Mesenchymal stem cell (in vitro differentiated cells and primary cell): ENCODE measurements around the gene MPRIP.
A peak's percentile ranks its signal among the peaks of the same experiment; 100 is the strongest.

Experiments used
- DNase-seq: peaks from one replicate; pipeline ENCODE4 v3.0.0-alpha.2; 2013
- H2AFZ ChIP-seq: one replicate; pipeline ENCODE4 v1.6.1; 2013; ENCODE audit warnings: low read depth, mild to moderate bottlenecking, control low read depth, inconsistent platforms, low read length, moderate library complexity
- H2AK5ac ChIP-seq: 2 replicates; pipeline ENCODE4 v1.6.1; 2013; ENCODE audit warnings: low read length, moderate library complexity, mild to moderate bottlenecking, inconsistent platforms; ENCODE audit not compliant: severe bottlenecking
- H2BK120ac ChIP-seq: one replicate; pipeline ENCODE4 v1.6.1; 2013; ENCODE audit warnings: low read depth, mild to moderate bottlenecking, inconsistent platforms, low read length, moderate library complexity
- H2BK12ac ChIP-seq, 2 experiments: one replicate each; pipeline ENCODE4 v1.6.1; 2013; ENCODE audit warnings: inconsistent platforms in 2 of 2, low read length in 2 of 2, mild to moderate bottlenecking in 2 of 2, moderate library complexity in 2 of 2, control low read depth in 1 of 2
- H2BK15ac ChIP-seq: one replicate; pipeline ENCODE4 v1.6.1; 2013; ENCODE audit warnings: mild to moderate bottlenecking, low read depth, inconsistent platforms; ENCODE audit not compliant: poor library complexity, severe bottlenecking
- H2BK5ac ChIP-seq: 2 replicates; pipeline ENCODE4 v1.6.1; 2013; ENCODE audit warnings: low read depth, mild to moderate bottlenecking, low read length, control low read depth, inconsistent platforms; ENCODE audit not compliant: poor library complexity, severe bottlenecking
- H3K14ac ChIP-seq, 2 experiments: one replicate each; pipeline ENCODE4 v1.6.1; 2013; ENCODE audit warnings: inconsistent platforms in 2 of 2, low read length in 2 of 2, control low read depth in 1 of 2, mild to moderate bottlenecking in 1 of 2, moderate library complexity in 1 of 2
- H3K18ac ChIP-seq, 2 experiments: one replicate each; pipeline ENCODE4 v1.6.1; 2013; ENCODE audit warnings: inconsistent platforms in 2 of 2, low read length in 2 of 2, control low read depth in 1 of 2, low read depth in 1 of 2, mild to moderate bottlenecking in 1 of 2
- H3K23ac ChIP-seq, 2 experiments: one replicate each; pipeline ENCODE4 v1.6.1; 2013; ENCODE audit warnings: inconsistent platforms in 2 of 2, low read length in 2 of 2, mild to moderate bottlenecking in 2 of 2, moderate library complexity in 2 of 2, control low read depth in 1 of 2
- H3K27ac ChIP-seq: 2 replicates; pipeline ENCODE4 v1.5.1; 2013; ENCODE audit warnings: mild to moderate bottlenecking, moderate library complexity, low read length, control low read depth, inconsistent platforms; ENCODE audit not compliant: poor library complexity, severe bottlenecking
- H3K27me3 ChIP-seq, 2 experiments: 2 replicates each; pipeline versions ENCODE4 v1.6.1 to v1.7.0; 2013; ENCODE audit warnings: low read length in 2 of 2, mild to moderate bottlenecking in 2 of 2, moderate library complexity in 2 of 2, control low read depth in 1 of 2, inconsistent platforms in 1 of 2; ENCODE audit not compliant: control insufficient read depth in 1 of 2, insufficient read depth in 1 of 2
- H3K36me3 ChIP-seq, 2 experiments: 2 replicates each; pipeline versions ENCODE4 v1.6.1 to v1.7.0; 2013; ENCODE audit warnings: low read length in 2 of 2, control low read depth in 1 of 2, inconsistent platforms in 1 of 2, low read depth in 1 of 2, mild to moderate bottlenecking in 1 of 2; ENCODE audit not compliant: insufficient read depth in 2 of 2, control insufficient read depth in 1 of 2
- H3K4ac ChIP-seq, 2 experiments: one replicate each; pipeline ENCODE4 v1.6.1; 2013; ENCODE audit warnings: inconsistent platforms in 2 of 2, low read length in 2 of 2, mild to moderate bottlenecking in 2 of 2, moderate library complexity in 2 of 2, control low read depth in 1 of 2, low read depth in 1 of 2
- H3K4me1 ChIP-seq: 2 replicates; pipeline ENCODE4 v1.6.1; 2013; ENCODE audit warnings: low read depth, low read length, control low read depth; ENCODE audit not compliant: control insufficient read depth, insufficient read depth
- H3K4me2 ChIP-seq: 2 replicates; pipeline ENCODE4 v1.6.1; 2013; ENCODE audit warnings: low read length, mild to moderate bottlenecking, inconsistent platforms; ENCODE audit not compliant: poor library complexity, severe bottlenecking
- H3K4me3 ChIP-seq, 2 experiments: 2 replicates each; pipeline versions ENCODE4 v1.5.1 to v1.7.0; 2013; ENCODE audit warnings: low read length in 2 of 2, mild to moderate bottlenecking in 2 of 2, control low read depth in 1 of 2, low read depth in 1 of 2; ENCODE audit not compliant: insufficient read depth in 1 of 2
- H3K79me1 ChIP-seq: replicated peaks from 2 replicates; pipeline ENCODE4 v1.6.1; 2013; ENCODE audit warnings: mild to moderate bottlenecking, control low read depth, low read length, inconsistent platforms; ENCODE audit not compliant: poor library complexity, severe bottlenecking
- H3K9ac ChIP-seq: 2 replicates; pipeline ENCODE4 v1.7.0; 2013; ENCODE audit warnings: mild to moderate bottlenecking, low read length, moderate library complexity
- H3K9me3 ChIP-seq: 2 replicates; pipeline ENCODE4 v1.7.0; 2013; ENCODE audit warnings: mild to moderate bottlenecking, low read length; ENCODE audit not compliant: control insufficient read depth
- H4K8ac ChIP-seq: one replicate; pipeline ENCODE4 v1.6.1; 2013; ENCODE audit warnings: inconsistent platforms, mild to moderate bottlenecking, low read length, moderate library complexity
- H4K91ac ChIP-seq: one replicate; pipeline ENCODE4 v1.6.1; 2013; ENCODE audit warnings: mild to moderate bottlenecking, low read length, inconsistent platforms
- WGBS: methylation state at CpG from one replicate; pipeline ENCODE4 v1.1.7; 2013; ENCODE audit warnings: mixed read lengths; 5-methylcytosine and 5-hydroxymethylcytosine counted together

The MPRIP gene

GRCh38 chr17:17109907-17110306 lies 67.7 kb downstream of the MPRIP start:
- no peak overlapping the region for H2AFZ ChIP-seq
- 85% methylated on average over 5 of the region's 5 CpGs for WGBS

GRCh38 chr17:17110520-17110919 lies 68.3 kb downstream of the MPRIP start:
- Histone ChIP-seq H3K4me1 (peaks cover 32% of the 10 kb centered on the region), H2BK12ac (no peak overlapping the region), H3K23ac (no peak overlapping the region), H3K79me1 (peaks cover 45% of the 10 kb centered on the region), H3K27me3 (no peaks in the 10 kb centered on the region), H3K4ac (no peak overlapping the region), H3K18ac (no peak overlapping the region), H4K91ac (no peak overlapping the region), H2AK5ac (no peak overlapping the region), H3K27ac (no peak overlapping the region), H3K4me3 (no peak overlapping the region), H2BK5ac (no peak overlapping the region), H3K36me3 (peaks cover 6 to 18% of the 10 kb centered on the region in 2 experiments), H3K9me3 (no peaks in the 10 kb centered on the region), H3K9ac (no peak overlapping the region), H4K8ac (no peak overlapping the region), H3K4me2 (no peak overlapping the region), H2BK120ac (no peak overlapping the region), H2BK15ac (no peak overlapping the region), H3K14ac (no peak overlapping the region), H2AFZ (no peak overlapping the region)
- no peak for DNase-seq
- WGBS: 57% methylated on average over 4 of the region's 5 CpGs

More at GRCh38 chr17:17109907-17110306, 67.7 kb downstream of the MPRIP start:
- Histone ChIP-seq H3K9ac (no peak overlapping the region), H2BK15ac (no peak overlapping the region), H3K27me3 (no peaks in the 10 kb centered on the region), H2BK5ac (no peak overlapping the region), H3K4me2 (no peak overlapping the region), H2BK12ac (no peak overlapping the region), H2AK5ac (no peak overlapping the region), H3K4me3 (no peak overlapping the region), H3K9me3 (no peaks in the 10 kb centered on the region), H3K4ac (no peak overlapping the region), H4K8ac (no peak overlapping the region), H3K4me1 (peaks cover 28% of the 10 kb centered on the region), H3K36me3 (peaks cover 7 to 18% of the 10 kb centered on the region in 2 experiments), H3K14ac (no peak overlapping the region), H3K23ac (peak overlapping the region in 1 of 2 experiments; percentile 35), H2BK120ac (no peak overlapping the region), H3K27ac (no peak overlapping the region), H3K79me1 (peaks cover 51% of the 10 kb centered on the region), H4K91ac (no peak overlapping the region), H3K18ac (no peak overlapping the region)
- no peak for DNase-seq

GRCh38 chr17:17111401-17112393 lies 69.4 kb downstream of the MPRIP start:
- peak overlapping the region in 1 of 2 experiments; percentile 31 for H3K18ac ChIP-seq
- H3K23ac ChIP-seq: no peak overlapping the region
- H3K4me2 ChIP-seq: no peak overlapping the region
- no peak overlapping the region for H3K9ac ChIP-seq
- no peak overlapping the region for H2BK15ac ChIP-seq
- no peak overlapping the region for H4K91ac ChIP-seq
- no peaks in the 10 kb centered on the region for H3K27me3 ChIP-seq
- no peak overlapping the region for H2AFZ ChIP-seq
- 96% methylated on average over 26 of the region's 26 CpGs for WGBS
- peaks cover 6 to 11% of the 10 kb centered on the region in 2 experiments for H3K36me3 ChIP-seq
- peaks cover 33% of the 10 kb centered on the region for H3K4me1 ChIP-seq
- DNase-seq: no peak
- no peak overlapping the region for H2BK5ac ChIP-seq
- H3K27ac ChIP-seq: no peak overlapping the region
- H2BK120ac ChIP-seq: no peak overlapping the region
- H4K8ac ChIP-seq: no peak overlapping the region
- H3K79me1 ChIP-seq: peaks cover 43% of the 10 kb centered on the region
- H3K14ac ChIP-seq: no peak overlapping the region
- peak overlapping the region in 1 of 2 experiments; percentile 11 for H3K4me3 ChIP-seq
- H3K4ac ChIP-seq: no peak overlapping the region
- H2AK5ac ChIP-seq: no peak overlapping the region
- no peak overlapping the region for H2BK12ac ChIP-seq
- H3K9me3 ChIP-seq: no peaks in the 10 kb centered on the region

GRCh38 chr17:17112628-17113200 lies 70.5 kb downstream of the MPRIP start:
- H3K4me3 ChIP-seq: no peak overlapping the region
- no peak overlapping the region for H2BK120ac ChIP-seq
- no peak overlapping the region for H4K8ac ChIP-seq
- no peak overlapping the region for H3K4me2 ChIP-seq
- no peaks in the 10 kb centered on the region for H3K9me3 ChIP-seq
- no peak overlapping the region for H2AFZ ChIP-seq
- no peak overlapping the region for H2BK5ac ChIP-seq
- no peak overlapping the region for H3K27ac ChIP-seq
- no peak overlapping the region for H4K91ac ChIP-seq
- H3K79me1 ChIP-seq: peaks cover 48% of the 10 kb centered on the region
- DNase-seq: no peak
- 86% methylated on average over 10 of the region's 11 CpGs for whole genome bisulfite sequencing
- H2BK15ac ChIP-seq: no peak overlapping the region
- H3K14ac ChIP-seq: peak overlapping the region in 1 of 2 experiments; percentile 12
- H2AK5ac ChIP-seq: no peak overlapping the region
- peaks cover 6 to 10% of the 10 kb centered on the region in 2 experiments for H3K36me3 ChIP-seq
- H2BK12ac ChIP-seq: no peak overlapping the region
- H3K9ac ChIP-seq: no peak overlapping the region
- no peak overlapping the region for H3K23ac ChIP-seq
- H3K4ac ChIP-seq: no peak overlapping the region
- H3K27me3 ChIP-seq: no peaks in the 10 kb centered on the region
- no peak overlapping the region for H3K18ac ChIP-seq
- peaks cover 32% of the 10 kb centered on the region for H3K4me1 ChIP-seq
